OCI-LY7 (cell line): ENCODE measurements around the gene KCTD10. TPM values are rescaled to one million over a fixed set of nuclear protein-coding genes. Genes with fewer than 3 reads are reported as not detected.

Experiments used
- BruUV-seq: library from RNA; stranded (reverse); fragments of 400-500 nt; replicated peaks from 2 replicates; lab custom pipeline; 2021; lab: Mats Ljungman, UMichigan
- CTCF ChIA-PET: fragments of 300-600 bp; sonication (Branson Sonifier 250); formaldehyde crosslinking; loops from one replicate; lab custom pipeline; 2022; ENCODE audit warnings: antibody characterized with exemption; ENCODE audit not compliant: unreplicated experiment; lab: Charles Lee
- POLR2A ChIA-PET: fragments of 300-600 bp; sonication (Branson Sonifier 250); formaldehyde crosslinking; loops from one replicate; lab custom pipeline; 2022; ENCODE audit warnings: antibody characterized with exemption; lab: Charles Lee
- DNase-seq: peaks from one replicate; pipeline ENCODE4 v3.0.0-alpha.2; 2015; ENCODE audit warnings: low spot score
- H2AFZ ChIP-seq: fragments of 200-600 bp; sonication (generic), shearing (Covaris generic); 2 replicates; pipeline ENCODE4 v1.6.1; 2014; ENCODE audit warnings: mild to moderate bottlenecking, antibody characterized with exemption, low read length, moderate library complexity
- H3K27ac ChIP-seq: fragments of 200-600 bp; sonication (generic); 2 replicates; pipeline ENCODE4 v1.5.1; 2014; ENCODE audit warnings: mixed run types, low read depth, mild to moderate bottlenecking, moderate library complexity, low read length, inconsistent platforms; ENCODE audit not compliant: poor library complexity, severe bottlenecking
- H3K36me3 ChIP-seq: fragments of 200-600 bp; sonication (generic); 2 replicates; pipeline ENCODE4 v1.6.1; 2014; ENCODE audit warnings: mild to moderate bottlenecking, antibody characterized with exemption, low read length, moderate library complexity, mixed read lengths; ENCODE audit not compliant: insufficient read depth
- H3K4me1 ChIP-seq: fragments of 200-600 bp; sonication (generic); 2 replicates; pipeline ENCODE4 v1.5.1; 2014; ENCODE audit warnings: mild to moderate bottlenecking, low read length; ENCODE audit not compliant: insufficient read depth, poor library complexity, severe bottlenecking
- H3K4me2 ChIP-seq: fragments of 200-600 bp; sonication (generic); 2 replicates; pipeline ENCODE4 v1.6.1; 2014; ENCODE audit warnings: mild to moderate bottlenecking, low read length
- H3K4me3 ChIP-seq: fragments of 200-600 bp; sonication (generic); 2 replicates; pipeline ENCODE4 v1.5.1; 2014; ENCODE audit warnings: mild to moderate bottlenecking, low read depth, low read length; ENCODE audit not compliant: poor library complexity, severe bottlenecking
- H3K79me2 ChIP-seq: fragments of 200-600 bp; sonication (generic); 2 replicates; pipeline ENCODE4 v1.6.1; 2016; ENCODE audit warnings: low read depth, mild to moderate bottlenecking, low read length, moderate library complexity, mixed read lengths; ENCODE audit not compliant: insufficient read depth
- H3K9me2 ChIP-seq: fragments of 200-600 bp; sonication (generic); 2 replicates; pipeline ENCODE4 v1.6.1; 2016; ENCODE audit warnings: mild to moderate bottlenecking, low read length, mixed read lengths; ENCODE audit not compliant: insufficient read depth
- H3K9me3 ChIP-seq: fragments of 200-600 bp; sonication (generic); 2 replicates; pipeline ENCODE4 v1.6.1; 2014; ENCODE audit warnings: mild to moderate bottlenecking, mixed run types, low read length, mixed read lengths
- H4K20me1 ChIP-seq: fragments of 200-600 bp; sonication (generic); 2 replicates; pipeline ENCODE4 v1.6.1; 2014; ENCODE audit warnings: mild to moderate bottlenecking, antibody characterized with exemption, low read length, moderate library complexity, mixed read lengths; ENCODE audit not compliant: insufficient read depth
- CTCF ChIP-seq: fragments of 200-600 bp; sonication (generic); conservative IDR thresholded peaks from 2 replicates; pipeline ENCODE4 v1.5.1; 2014; ENCODE audit warnings: mild to moderate bottlenecking, antibody characterized with exemption, low read length, moderate library complexity, mixed read lengths
- EZH2phosphoT487 ChIP-seq: fragments of 200-600 bp; sonication (generic); IDR thresholded peaks from 2 replicates; pipeline ENCODE4 v1.6.1; 2018; ENCODE audit warnings: low read depth, borderline replicate concordance, mild to moderate bottlenecking, mixed run types, antibody characterized with exemption, low read length, moderate library complexity, mixed read lengths
- intact Hi-C: fragments of 100-400 bp; cut with micrococcal nuclease; formaldehyde crosslinking; loops from one replicate; pipeline ENCODE4 v1.10.0; 2022; ENCODE audit not compliant: unreplicated experiment
- total RNA-seq, 2 experiments: library from RNA; depleted of rRNA in 1 of 2; stranded (reverse); fragments of >200 nt in 1 of 2; shearing (Covaris generic) in 1 of 2; gene quantifications; 2 replicates each; pipeline ENCODE4 v1.2.3, GENCODE V29; 2014 to 2022

Gene KCTD10
- total RNA-seq, 2 experiments from 2014 or later, result 28.1 to 45.7 TPM

GRCh38 chr12:109458086-109458485 lies 19.0 kb downstream of the KCTD10 start:
- Histone ChIP-seq H2AFZ (no peak overlapping the region), H3K4me2 (no peak overlapping the region), H3K36me3 (peaks cover 68% of the 10 kb centered on the region), H3K9me2 (no peaks in the 10 kb centered on the region), H3K4me3 (no peak overlapping the region), H3K79me2 (peaks cover 12% of the 10 kb centered on the region; the same call in 1 of the 2 replicates), H4K20me1 (no peaks in the 10 kb centered on the region), H3K4me1 (peaks cover 13% of the 10 kb centered on the region), H3K27ac (no peak overlapping the region), H3K9me3 (no peaks in the 10 kb centered on the region)
- ChIA-PET POLR2A (interaction anchor here (1.4 kb wide), 1 partner anchor 17 kb away, joined by 3 read pairs; no protein-coding TSS in a partner anchor), CTCF (no interaction called here)
- BruUV-seq, result no TSS peak
- DNase-seq, result no peak
- intact Hi-C loops, result no loop called here
- TF ChIP-seq CTCF (no peak), EZH2phosphoT487 (no peak)

DNA sequence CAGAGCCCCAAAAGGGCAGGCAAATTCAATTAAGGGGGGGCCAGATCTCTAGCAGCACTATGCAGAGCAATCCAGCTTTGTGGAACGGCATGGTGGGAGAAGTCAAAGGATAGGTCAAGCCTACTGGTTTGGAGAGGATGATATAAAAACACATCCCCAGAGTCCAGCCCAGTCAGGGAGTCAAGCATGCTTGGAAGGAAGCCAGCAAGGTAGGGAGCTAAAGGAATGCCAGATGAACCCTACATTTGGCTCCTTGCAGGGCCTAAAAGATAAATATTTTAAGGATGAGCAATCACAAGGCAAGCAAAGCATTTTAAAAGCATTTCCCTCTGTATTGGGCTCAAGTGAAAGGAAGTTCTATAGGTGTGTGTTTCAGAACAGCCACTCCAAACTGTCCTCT lies 21.4 kb downstream of the KCTD10 start:
- Histone ChIP-seq H3K4me3 (no peak overlapping the region), H3K9me3 (no peaks in the 10 kb centered on the region), H4K20me1 (no peaks in the 10 kb centered on the region), H3K27ac (no peak overlapping the region), H3K79me2 (no peaks in the 10 kb centered on the region; the same call in 1 of the 2 replicates), H2AFZ (no peak overlapping the region), H3K4me2 (no peak overlapping the region), H3K9me2 (no peaks in the 10 kb centered on the region), H3K4me1 (peaks cover 1% of the 10 kb centered on the region), H3K36me3 (peaks cover 91% of the 10 kb centered on the region)
- ChIA-PET POLR2A (no interaction called here), CTCF (no interaction called here)
- TF ChIP-seq CTCF, result no peak
- no TSS peak for BruUV-seq
- no peak for DNase-seq
- intact Hi-C loops, result no loop called here

GRCh38 chr12:109452489-109452888 lies 24.6 kb downstream of the KCTD10 start:
- ChIA-PET POLR2A (interaction anchor here (0.6 kb wide), 1 partner anchor 232 kb away, joined by 3 read pairs; no protein-coding TSS in a partner anchor), CTCF (interaction anchor here (1.1 kb wide), 1 partner anchor 20 kb away, joined by 3 read pairs; no protein-coding TSS in a partner anchor)
- intact Hi-C loops, result no loop called here
- no peaks in the 10 kb centered on the region for H4K20me1 ChIP-seq
- BruUV-seq, result no TSS peak
- no peak overlapping the region for H3K4me2 ChIP-seq
- H3K79me2 ChIP-seq, result no peaks in the 10 kb centered on the region
- no peak overlapping the region for H2AFZ ChIP-seq
- H3K9me3 ChIP-seq, result no peaks in the 10 kb centered on the region
- DNase-seq, result no peak
- no peak overlapping the region for H3K27ac ChIP-seq
- TF ChIP-seq EZH2phosphoT487, result no peak
- no peaks in the 10 kb centered on the region for H3K9me2 ChIP-seq
- H3K4me1 ChIP-seq, result no peaks in the 10 kb centered on the region
- no peak overlapping the region for H3K4me3 ChIP-seq
- peaks cover 86% of the 10 kb centered on the region for H3K36me3 ChIP-seq
